ENCODE results near the gene NUP62. TPM values are rescaled to one million over a fixed set of nuclear protein-coding genes. Genes with fewer than 3 reads are reported as not detected.

NUP62 gene
- polyA plus RNA-seq, 1 donor (not counting 4 experiments of a cell fraction or from before 2014, with no cell fraction given) = 12.9 TPM

DNA sequence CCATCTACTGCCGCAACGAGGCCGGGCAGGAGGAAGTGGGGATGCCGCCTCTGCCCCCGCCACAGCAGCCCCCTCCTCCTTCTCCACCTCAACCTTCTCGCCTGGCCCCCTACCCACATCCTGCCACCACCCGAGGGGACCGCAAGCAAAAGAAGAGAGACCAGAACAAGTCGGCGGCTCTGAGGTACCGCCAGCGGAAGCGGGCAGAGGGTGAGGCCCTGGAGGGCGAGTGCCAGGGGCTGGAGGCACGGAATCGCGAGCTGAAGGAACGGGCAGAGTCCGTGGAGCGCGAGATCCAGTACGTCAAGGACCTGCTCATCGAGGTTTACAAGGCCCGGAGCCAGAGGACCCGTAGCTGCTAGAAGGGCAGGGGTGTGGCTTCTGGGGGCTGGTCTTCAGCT, 3.4 kb upstream of the NUP62 start:
- no peak overlapping the region for H3K4me3 ChIP-seq (ENCODE audit: control insufficient read depth in 2 of 3, extremely low read depth in 1 of 3, insufficient read depth in 2 of 3, low read depth in 1 of 3, low read length in 3 of 3)
- DNase-seq (ENCODE audit: low read depth, low spot score) (no peak), FAIRE-seq (no peak)
- no peaks in the 10 kb centered on the region for H3K9me1 ChIP-seq (ENCODE audit: control insufficient read depth, extremely low read depth, insufficient read depth, low read length)
- H2AFZ ChIP-seq (ENCODE audit: control insufficient read depth, low read length) = no peak overlapping the region
- peaks cover 3 to 5% of the 10 kb centered on the region in 2 experiments for H3K36me3 ChIP-seq (ENCODE audit: control insufficient read depth in 2 of 2, extremely low read depth in 1 of 2, insufficient read depth in 2 of 2, low read length in 2 of 2)
- TF ChIP-seq, protein P1, sequence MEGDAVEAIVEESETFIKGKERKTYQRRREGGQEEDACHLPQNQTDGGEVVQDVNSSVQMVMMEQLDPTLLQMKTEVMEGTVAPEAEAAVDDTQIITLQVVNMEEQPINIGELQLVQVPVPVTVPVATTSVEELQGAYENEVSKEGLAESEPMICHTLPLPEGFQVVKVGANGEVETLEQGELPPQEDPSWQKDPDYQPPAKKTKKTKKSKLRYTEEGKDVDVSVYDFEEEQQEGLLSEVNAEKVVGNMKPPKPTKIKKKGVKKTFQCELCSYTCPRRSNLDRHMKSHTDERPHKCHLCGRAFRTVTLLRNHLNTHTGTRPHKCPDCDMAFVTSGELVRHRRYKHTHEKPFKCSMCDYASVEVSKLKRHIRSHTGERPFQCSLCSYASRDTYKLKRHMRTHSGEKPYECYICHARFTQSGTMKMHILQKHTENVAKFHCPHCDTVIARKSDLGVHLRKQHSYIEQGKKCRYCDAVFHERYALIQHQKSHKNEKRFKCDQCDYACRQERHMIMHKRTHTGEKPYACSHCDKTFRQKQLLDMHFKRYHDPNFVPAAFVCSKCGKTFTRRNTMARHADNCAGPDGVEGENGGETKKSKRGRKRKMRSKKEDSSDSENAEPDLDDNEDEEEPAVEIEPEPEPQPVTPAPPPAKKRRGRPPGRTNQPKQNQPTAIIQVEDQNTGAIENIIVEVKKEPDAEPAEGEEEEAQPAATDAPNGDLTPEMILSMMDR (optimal IDR thresholded peaks at IDR 0.05 in 1 of 3, IDR thresholded peaks at IDR 0.05 in 1 of 3, conservative IDR thresholded peaks at IDR 0.05 in 1 of 3; ENCODE audit: extremely low read depth in 1 of 3, insufficient read depth in 2 of 3, low read length in 3 of 3) = no peak
- no peak for TF ChIP-seq EZH2 (IDR thresholded peaks at IDR 0.05; ENCODE audit: low read length)
- no peak overlapping the region for H3K4me2 ChIP-seq (ENCODE audit: control insufficient read depth, extremely low read depth, insufficient read depth, low read depth, low read length)
- no peaks in the 10 kb centered on the region for H3K9me3 ChIP-seq (ENCODE audit: control insufficient read depth, low read depth, low read length)
- dilution Hi-C loops (cut with MboI; ENCODE audit: extremely low pct_ligation_motif_present, low sequenced_read_pairs) = no loop called here
- H3K79me2 ChIP-seq (ENCODE audit: control insufficient read depth, insufficient read depth, low read length) = peaks cover 14% of the 10 kb centered on the region
- H3K9ac ChIP-seq (ENCODE audit: control insufficient read depth, extremely low read depth, insufficient read depth, low read length) = no peak overlapping the region
- H3K27ac ChIP-seq (ENCODE audit: control insufficient read depth, insufficient read depth, low read length) = no peak overlapping the region
- no peaks in the 10 kb centered on the region for H4K20me1 ChIP-seq (ENCODE audit: control insufficient read depth, extremely low read depth, insufficient read depth, low read length)
- peaks cover 15% of the 10 kb centered on the region for H3K4me1 ChIP-seq (ENCODE audit: control insufficient read depth, extremely low read depth, insufficient read depth, low read length)
- H3K27me3 ChIP-seq (ENCODE audit: control insufficient read depth, extremely low read depth, insufficient read depth, low read length) = no peaks in the 10 kb centered on the region

DNA sequence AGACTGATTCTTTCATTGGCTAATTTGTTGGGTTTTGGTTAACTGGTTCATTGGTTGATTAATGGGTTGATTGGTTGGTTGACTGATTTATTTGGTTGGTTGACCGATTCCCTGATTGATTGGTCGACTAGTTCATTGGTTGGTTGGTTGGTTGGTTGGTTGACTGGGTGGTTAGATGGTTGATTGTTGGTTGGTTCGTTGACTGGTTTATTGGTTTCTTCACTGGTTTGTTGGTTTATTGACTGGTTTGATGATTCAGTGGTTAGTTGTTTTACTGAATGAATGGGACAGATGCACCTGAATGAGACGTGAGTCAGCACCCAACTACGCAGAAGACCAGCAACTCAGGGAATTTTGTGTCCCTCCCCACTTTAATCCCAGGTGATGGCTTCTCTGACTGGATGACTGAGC, 2.7 kb upstream of the NUP62 start:
- Histone ChIP-seq H3K9me3 (ENCODE audit: control insufficient read depth, low read depth, low read length) (no peaks in the 10 kb centered on the region), H3K27ac (ENCODE audit: control insufficient read depth, insufficient read depth, low read length) (peak overlapping the region; percentile 13), H4K20me1 (ENCODE audit: control insufficient read depth, extremely low read depth, insufficient read depth, low read length) (no peaks in the 10 kb centered on the region), H3K27me3 (ENCODE audit: control insufficient read depth, extremely low read depth, insufficient read depth, low read length) (no peaks in the 10 kb centered on the region), H2AFZ (ENCODE audit: control insufficient read depth, low read length) (no peak overlapping the region), H3K9me1 (ENCODE audit: control insufficient read depth, extremely low read depth, insufficient read depth, low read length) (peaks cover under 1% of the 10 kb centered on the region), H3K79me2 (ENCODE audit: control insufficient read depth, insufficient read depth, low read length) (peaks cover 21% of the 10 kb centered on the region), H3K4me2 (ENCODE audit: control insufficient read depth, extremely low read depth, insufficient read depth, low read depth, low read length) (no peak overlapping the region), H3K36me3 (ENCODE audit: control insufficient read depth in 2 of 2, extremely low read depth in 1 of 2, insufficient read depth in 2 of 2, low read length in 2 of 2) (peaks cover 5 to 9% of the 10 kb centered on the region in 2 experiments), H3K4me1 (ENCODE audit: control insufficient read depth, extremely low read depth, insufficient read depth, low read length) (peaks cover 21% of the 10 kb centered on the region), H3K4me3 (ENCODE audit: control insufficient read depth in 2 of 3, extremely low read depth in 1 of 3, insufficient read depth in 2 of 3, low read depth in 1 of 3, low read length in 3 of 3) (no peak overlapping the region), H3K9ac (ENCODE audit: control insufficient read depth, extremely low read depth, insufficient read depth, low read length) (no peak overlapping the region)
- no peak for TF ChIP-seq EZH2 (IDR thresholded peaks at IDR 0.05; ENCODE audit: low read length)
- TF ChIP-seq, protein P1 (optimal IDR thresholded peaks at IDR 0.05 in 1 of 3, IDR thresholded peaks at IDR 0.05 in 1 of 3, conservative IDR thresholded peaks at IDR 0.05 in 1 of 3; ENCODE audit: extremely low read depth in 1 of 3, insufficient read depth in 2 of 3, low read length in 3 of 3) = no peak
- DNase-seq (ENCODE audit: low read depth, low spot score) (peak; percentile 79), FAIRE-seq (no peak)
- dilution Hi-C loops (cut with MboI; ENCODE audit: extremely low pct_ligation_motif_present, low sequenced_read_pairs) = no loop called here

Measured in keratinocyte (primary cell).